Retinal pigment epithelial cell (primary cell): ENCODE data around the gene MCEE.
"Not testable (repeated sequence)": the region's sequence is repeated elsewhere in the genome, so short reads cannot be mapped to it uniquely, and the experiment has no call there.

ENCODE experiments used
- DNase-seq: peaks from one replicate; pipeline ENCODE4 v3.0.0-alpha.2; 2010; ENCODE audit warnings: low read depth
- H3K4me3 ChIP-seq: 2 replicates; pipeline ENCODE4 v1.5.1; 2011; ENCODE audit warnings: mild to moderate bottlenecking, low read length, control low read depth, moderate library complexity
- TF ChIP-seq, protein P1 (sequence below): conservative IDR thresholded peaks from 2 replicates; pipeline ENCODE4 v1.5.1; 2011; ENCODE audit warnings: low read depth, low read length, control low read depth, inconsistent platforms

The MCEE gene

DNA sequence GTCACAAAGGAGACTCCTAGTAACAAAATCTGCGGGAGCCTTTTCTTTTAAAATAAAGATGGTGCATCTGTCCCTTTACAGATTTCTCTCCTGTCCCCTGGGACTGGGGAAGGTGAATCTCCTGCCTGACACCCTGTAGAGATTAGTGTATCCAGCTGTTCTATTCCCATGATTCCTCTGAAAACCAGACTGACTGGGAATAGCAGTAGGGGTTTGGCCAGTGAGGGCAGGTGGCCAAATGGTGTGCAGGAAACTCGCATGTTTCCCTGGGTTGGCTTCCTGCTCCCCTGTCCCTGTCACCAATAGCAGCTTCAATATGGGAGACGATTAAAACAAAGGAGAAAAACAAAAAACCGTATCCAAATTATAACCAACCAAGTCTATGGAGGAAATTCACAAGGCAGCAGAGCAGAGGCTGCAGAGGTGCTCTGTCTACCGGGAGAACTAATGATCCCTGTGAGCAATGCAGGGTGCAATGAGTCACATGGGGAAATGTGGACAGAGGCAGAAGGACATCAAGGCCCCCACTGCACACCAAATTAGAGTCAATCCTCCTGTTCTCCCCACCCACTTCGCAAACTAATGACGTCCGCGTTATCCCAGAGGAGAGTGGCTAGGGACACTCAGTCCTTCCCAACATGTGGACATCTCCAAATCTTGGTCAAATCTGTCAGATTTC is 44.6 kb downstream of the MCEE start:
- H3K4me3 ChIP-seq, DNase-seq: not testable (repeated sequence)

DNA sequence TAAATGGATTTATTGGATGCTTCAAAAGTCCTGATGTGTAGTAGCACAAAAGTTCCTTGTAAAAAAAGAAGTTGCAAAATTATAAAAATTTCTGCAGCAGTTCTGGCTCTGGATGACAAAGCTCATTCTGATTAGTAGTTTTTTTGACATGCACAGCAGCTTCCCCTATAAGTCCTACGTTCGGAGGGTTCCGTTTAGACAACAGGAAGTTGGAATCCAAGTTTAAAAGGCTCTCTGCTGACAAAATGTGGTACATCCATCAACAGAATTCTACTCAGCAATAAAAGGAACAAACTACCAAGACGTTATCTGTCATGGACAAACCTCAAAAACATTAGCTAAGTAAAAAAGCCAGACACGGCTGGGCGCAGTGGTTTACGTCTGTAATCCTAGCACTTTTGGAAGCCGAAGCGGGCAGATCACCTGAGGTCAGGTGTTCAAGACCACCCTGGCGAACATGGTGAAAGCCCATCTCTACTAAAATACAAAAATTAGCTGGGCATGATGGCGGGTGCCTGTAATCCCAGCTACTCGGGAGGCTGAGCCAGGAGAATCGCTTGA is 46.2 kb downstream of the MCEE start:
- not testable (repeated sequence) for H3K4me3 ChIP-seq, DNase-seq

DNA sequence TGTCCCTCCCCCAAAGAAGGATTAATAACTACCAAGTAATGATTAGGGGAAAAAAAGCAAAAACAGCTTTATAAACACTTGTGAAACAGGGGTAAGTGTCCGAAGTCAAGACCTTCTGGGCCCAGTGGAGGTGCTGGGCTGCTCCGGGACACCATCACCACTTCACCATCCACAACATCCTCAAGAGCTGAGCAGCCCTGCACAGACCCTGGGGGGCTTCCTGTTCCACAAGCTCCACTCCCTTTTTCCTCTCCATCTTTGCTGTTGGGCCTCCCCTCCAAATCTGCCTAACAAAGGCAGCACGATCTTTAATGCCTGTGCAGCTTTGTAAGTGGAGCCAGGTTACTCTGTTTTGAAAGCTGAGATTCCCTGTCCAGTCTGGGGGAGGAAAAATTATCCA is 46.7 kb downstream of the MCEE start:
- DNase-seq, H3K4me3 ChIP-seq: not testable (repeated sequence)

DNA sequence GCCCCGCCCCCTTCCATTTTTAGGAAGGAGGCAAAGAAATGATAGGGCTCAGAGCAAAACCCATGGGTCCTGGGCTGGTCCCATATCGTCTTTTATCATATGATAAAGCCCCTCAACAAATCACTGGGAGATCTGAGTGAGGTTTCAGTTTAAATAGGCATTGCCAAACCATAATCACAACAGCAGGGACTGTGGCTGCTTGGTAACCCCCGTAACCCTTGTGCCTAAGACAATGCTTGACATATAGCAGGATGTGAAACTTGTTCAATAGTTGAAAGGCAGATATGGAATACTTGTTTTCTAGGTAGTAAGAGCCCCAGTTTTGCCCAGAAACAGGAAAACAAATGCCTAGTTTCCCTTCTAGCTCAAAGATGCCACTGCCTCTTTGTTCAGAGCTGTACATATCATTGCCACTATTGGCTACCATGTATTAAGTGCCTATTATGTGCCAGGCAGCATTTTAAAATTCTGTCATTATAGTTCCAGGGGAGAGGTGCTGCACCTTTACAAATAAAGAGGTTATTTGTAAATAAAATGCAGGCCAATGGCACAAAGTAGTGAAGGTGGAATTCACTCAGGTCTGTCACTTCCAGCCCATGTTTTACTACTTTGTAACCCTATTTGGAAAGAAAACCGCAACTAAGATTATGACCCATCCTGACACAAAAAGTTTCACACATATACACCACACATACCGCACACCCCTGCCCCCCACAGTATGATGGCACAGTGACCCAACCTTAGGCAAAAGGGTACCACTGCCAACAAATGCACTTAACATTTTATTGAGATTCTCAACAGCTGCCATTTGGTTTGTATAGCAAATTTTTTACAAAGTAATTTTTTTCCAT is 47.4 kb downstream of the MCEE start:
- DNase-seq = no peak
- TF ChIP-seq, protein P1, sequence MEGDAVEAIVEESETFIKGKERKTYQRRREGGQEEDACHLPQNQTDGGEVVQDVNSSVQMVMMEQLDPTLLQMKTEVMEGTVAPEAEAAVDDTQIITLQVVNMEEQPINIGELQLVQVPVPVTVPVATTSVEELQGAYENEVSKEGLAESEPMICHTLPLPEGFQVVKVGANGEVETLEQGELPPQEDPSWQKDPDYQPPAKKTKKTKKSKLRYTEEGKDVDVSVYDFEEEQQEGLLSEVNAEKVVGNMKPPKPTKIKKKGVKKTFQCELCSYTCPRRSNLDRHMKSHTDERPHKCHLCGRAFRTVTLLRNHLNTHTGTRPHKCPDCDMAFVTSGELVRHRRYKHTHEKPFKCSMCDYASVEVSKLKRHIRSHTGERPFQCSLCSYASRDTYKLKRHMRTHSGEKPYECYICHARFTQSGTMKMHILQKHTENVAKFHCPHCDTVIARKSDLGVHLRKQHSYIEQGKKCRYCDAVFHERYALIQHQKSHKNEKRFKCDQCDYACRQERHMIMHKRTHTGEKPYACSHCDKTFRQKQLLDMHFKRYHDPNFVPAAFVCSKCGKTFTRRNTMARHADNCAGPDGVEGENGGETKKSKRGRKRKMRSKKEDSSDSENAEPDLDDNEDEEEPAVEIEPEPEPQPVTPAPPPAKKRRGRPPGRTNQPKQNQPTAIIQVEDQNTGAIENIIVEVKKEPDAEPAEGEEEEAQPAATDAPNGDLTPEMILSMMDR = no peak
- no peak overlapping the region for H3K4me3 ChIP-seq

DNA sequence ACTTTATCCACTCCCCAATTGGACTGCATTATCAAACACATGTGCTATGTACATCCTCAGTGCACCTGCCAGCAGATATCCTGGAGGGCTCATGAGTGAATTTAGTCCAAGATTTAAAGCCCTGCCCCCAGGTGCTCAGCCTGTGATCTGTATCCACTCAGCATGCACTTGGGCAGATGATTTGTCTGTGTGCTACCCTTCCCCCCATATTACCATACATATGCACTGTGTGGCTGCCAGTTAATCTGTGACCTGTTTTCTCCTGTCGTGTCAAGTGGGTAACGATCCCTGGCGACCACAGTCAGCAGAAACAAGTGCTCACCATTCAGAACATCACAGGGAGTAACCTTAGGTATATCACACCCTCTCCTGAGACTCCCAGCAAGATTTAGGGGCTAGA is 51.4 kb downstream of the MCEE start:
- DNase-seq = no peak
- TF ChIP-seq, protein P1 = no peak

DNA sequence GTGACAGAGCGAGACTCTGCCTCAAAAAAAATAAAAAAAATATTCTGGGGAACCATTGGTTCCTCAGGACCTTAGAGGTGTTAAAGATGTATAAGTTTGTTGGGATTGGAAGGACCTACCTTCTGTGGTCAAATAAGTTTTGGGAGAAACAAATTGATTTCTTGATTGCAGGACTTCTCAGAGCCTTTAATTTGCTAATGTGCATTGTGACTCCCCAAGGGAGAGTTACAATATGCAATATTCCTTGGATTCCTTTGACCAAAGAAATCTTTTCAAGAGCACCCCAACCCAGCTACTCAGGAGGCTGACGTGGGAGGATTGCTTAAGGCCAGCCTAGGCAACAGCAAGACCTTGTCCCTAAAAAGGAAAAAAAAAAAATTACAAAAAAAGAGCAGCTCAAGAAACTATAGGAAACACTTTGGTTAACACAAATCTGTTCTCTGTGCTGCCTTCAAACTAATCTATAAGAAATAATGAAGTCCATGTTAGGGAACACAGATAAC is 55.1 kb downstream of the MCEE start:
- H3K4me3 ChIP-seq = no peak overlapping the region
- TF ChIP-seq, protein P1 = no peak
- no peak for DNase-seq

More for the DNA sequence above, 51.4 kb downstream of the MCEE start:
- no peak overlapping the region for H3K4me3 ChIP-seq

DNA sequence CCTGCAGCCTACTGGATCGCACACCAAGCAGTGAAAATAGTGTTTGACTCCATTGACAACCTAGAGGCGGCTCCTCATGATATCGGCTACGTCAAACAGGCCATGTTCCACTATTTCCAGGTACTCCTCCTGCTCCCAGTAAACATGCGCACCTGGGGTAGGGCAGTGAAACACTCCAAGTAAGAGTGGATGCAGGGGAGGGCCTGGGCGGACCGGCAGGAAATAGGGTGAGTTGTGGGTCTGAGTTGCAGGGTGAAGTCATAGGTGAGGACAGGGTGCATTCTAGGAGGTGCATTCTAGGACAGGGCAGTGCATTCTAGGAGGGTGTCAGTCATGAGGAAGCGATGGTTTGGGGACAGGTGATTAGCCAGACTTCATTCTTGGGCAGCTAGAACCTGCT is 56.6 kb downstream of the MCEE start:
- H3K4me3 ChIP-seq = no peak overlapping the region
- TF ChIP-seq, protein P1 = no peak
- no peak for DNase-seq

DNA sequence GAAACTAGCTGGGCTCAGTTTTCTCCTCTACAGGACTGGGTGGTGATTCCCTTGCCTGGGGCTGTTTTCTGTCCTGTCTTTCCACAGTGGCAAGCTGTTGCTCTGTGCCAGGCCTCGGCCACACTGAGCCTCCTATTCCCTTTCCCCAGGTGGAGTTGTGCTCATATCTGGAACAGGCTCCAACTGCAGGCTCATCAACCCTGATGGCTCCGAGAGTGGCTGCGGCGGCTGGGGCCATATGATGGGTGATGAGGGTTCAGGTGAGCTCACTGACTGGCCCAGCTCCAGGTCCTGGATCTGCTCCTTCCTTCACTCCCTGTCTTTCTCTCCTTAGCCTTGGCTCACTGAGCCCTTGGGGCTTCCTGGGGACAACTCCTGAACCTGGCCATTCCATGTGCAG is 57.5 kb downstream of the MCEE start:
- TF ChIP-seq, protein P1 = no peak
- no peak overlapping the region for H3K4me3 ChIP-seq
- no peak for DNase-seq
